SU-DHL-6 (cell line): Measurements from ENCODE around the gene PDE4D.
A peak's percentile ranks its signal among the peaks of the same experiment; 100 is the strongest.

Experiments
- H2AFZ ChIP-seq: fragments of 200-600 bp; sonication (generic); 2 replicates; pipeline ENCODE4 v1.6.1; 2014; ENCODE audit warnings: low read depth, mild to moderate bottlenecking, moderate library complexity, mixed read lengths, antibody characterized with exemption, low read length; ENCODE audit not compliant: severe bottlenecking
- H3F3A ChIP-seq: fragments of 200-600 bp; shearing (Covaris generic); 2 replicates; pipeline ENCODE4 v1.6.0; 2016; ENCODE audit warnings: antibody characterized with exemption, mild to moderate bottlenecking; ENCODE audit not compliant: insufficient read depth
- H3K27ac ChIP-seq: fragments of 200-600 bp; sonication (generic); 2 replicates; pipeline ENCODE4 v1.5.1; 2016; ENCODE audit warnings: low read depth, mild to moderate bottlenecking, low read length, moderate library complexity, mixed read lengths
- H3K27me3 ChIP-seq: fragments of 200-600 bp; sonication (generic), shearing (Covaris generic); 2 replicates; pipeline ENCODE4 v1.6.0; 2014; ENCODE audit warnings: mild to moderate bottlenecking, low read length
- H3K36me3 ChIP-seq: fragments of 200-600 bp; sonication (generic); 2 replicates; pipeline ENCODE4 v1.6.1; 2014; ENCODE audit warnings: mild to moderate bottlenecking, low read length, mixed read lengths
- H3K4me2 ChIP-seq: fragments of 300-600, 200-600 bp; shearing (Covaris generic), sonication (generic); 2 replicates; pipeline ENCODE4 v1.6.0; 2014; ENCODE audit warnings: low read length, low read depth, mild to moderate bottlenecking; ENCODE audit not compliant: poor library complexity, severe bottlenecking
- H3K4me3 ChIP-seq: fragments of 200-600 bp; sonication (generic); 2 replicates; pipeline ENCODE4 v1.5.1; 2014; ENCODE audit warnings: antibody characterized with exemption, low read length, mild to moderate bottlenecking, mixed read lengths; ENCODE audit not compliant: insufficient read depth, poor library complexity, severe bottlenecking
- H3K79me2 ChIP-seq: fragments of 200-600 bp; sonication (generic); 2 replicates; pipeline ENCODE4 v1.6.1; 2014; ENCODE audit warnings: mild to moderate bottlenecking, low read length, moderate library complexity; ENCODE audit not compliant: insufficient read depth
- H3K9ac ChIP-seq: fragments of 200-600 bp; sonication (generic); 2 replicates; pipeline ENCODE4 v1.7.0; 2014; ENCODE audit warnings: mild to moderate bottlenecking, low read length
- H3K9me2 ChIP-seq: fragments of 200-600 bp; sonication (generic); replicated peaks from 2 replicates; pipeline ENCODE4 v1.6.1; 2014; ENCODE audit warnings: low read length; ENCODE audit not compliant: insufficient read depth
- H3K9me3 ChIP-seq: fragments of 200-600 bp; sonication (generic); 2 replicates; pipeline ENCODE4 v1.6.1; 2014; ENCODE audit warnings: low read length, mixed read lengths; ENCODE audit not compliant: insufficient read depth
- H4K20me1 ChIP-seq: fragments of 200-600 bp; sonication (generic); 2 replicates; pipeline ENCODE4 v1.6.1; 2014; ENCODE audit warnings: low read depth, mild to moderate bottlenecking, antibody characterized with exemption, low read length, moderate library complexity, mixed read lengths
- CTCF ChIP-seq: fragments of 200-600 bp; sonication (generic); IDR thresholded peaks from one replicate; pipeline ENCODE4 v1.5.1; 2017; ENCODE audit warnings: antibody characterized with exemption, mild to moderate bottlenecking, low read length, moderate library complexity; ENCODE audit not compliant: insufficient read depth, poor library complexity, severe bottlenecking
- EZH2phosphoT487 ChIP-seq: fragments of 200-600 bp; sonication (generic), shearing (Covaris generic); conservative IDR thresholded peaks from 2 replicates; pipeline ENCODE4 v1.6.1; 2018; ENCODE audit warnings: mild to moderate bottlenecking, antibody characterized with exemption, low read length, moderate library complexity, mixed read lengths

The PDE4D gene

DNA sequence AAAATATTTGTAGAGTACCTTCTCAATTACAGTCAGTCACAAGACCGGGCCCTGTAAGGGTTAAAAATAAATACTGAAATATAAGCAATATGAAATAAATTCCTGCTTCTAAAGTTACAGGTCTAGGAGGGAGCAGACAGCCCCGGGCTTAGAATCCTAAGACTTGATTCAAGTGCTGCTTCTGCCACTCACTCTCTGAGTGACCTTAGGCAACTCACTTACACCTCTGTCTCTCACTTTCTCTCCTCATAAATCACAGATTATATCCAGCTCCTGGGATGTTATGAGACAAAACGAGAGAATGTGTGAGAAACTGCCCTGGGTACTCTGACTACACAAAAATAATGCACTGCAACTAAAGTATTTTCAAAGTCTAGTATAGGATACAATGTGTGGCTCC, 101.9 kb downstream of the PDE4D start:
- Histone ChIP-seq H3F3A (no peaks in the 10 kb centered on the region), H3K9me3 (no peaks in the 10 kb centered on the region), H2AFZ (no peak overlapping the region), H3K9me2 (no peaks in the 10 kb centered on the region), H4K20me1 (no peaks in the 10 kb centered on the region), H3K36me3 (no peaks in the 10 kb centered on the region), H3K4me3 (no peak overlapping the region), H3K9ac (no peak overlapping the region), H3K27me3 (no peaks in the 10 kb centered on the region), H3K79me2 (no peaks in the 10 kb centered on the region), H3K4me2 (no peak overlapping the region), H3K27ac (no peak overlapping the region)
- TF ChIP-seq CTCF (no peak), EZH2phosphoT487 (no peak)

DNA sequence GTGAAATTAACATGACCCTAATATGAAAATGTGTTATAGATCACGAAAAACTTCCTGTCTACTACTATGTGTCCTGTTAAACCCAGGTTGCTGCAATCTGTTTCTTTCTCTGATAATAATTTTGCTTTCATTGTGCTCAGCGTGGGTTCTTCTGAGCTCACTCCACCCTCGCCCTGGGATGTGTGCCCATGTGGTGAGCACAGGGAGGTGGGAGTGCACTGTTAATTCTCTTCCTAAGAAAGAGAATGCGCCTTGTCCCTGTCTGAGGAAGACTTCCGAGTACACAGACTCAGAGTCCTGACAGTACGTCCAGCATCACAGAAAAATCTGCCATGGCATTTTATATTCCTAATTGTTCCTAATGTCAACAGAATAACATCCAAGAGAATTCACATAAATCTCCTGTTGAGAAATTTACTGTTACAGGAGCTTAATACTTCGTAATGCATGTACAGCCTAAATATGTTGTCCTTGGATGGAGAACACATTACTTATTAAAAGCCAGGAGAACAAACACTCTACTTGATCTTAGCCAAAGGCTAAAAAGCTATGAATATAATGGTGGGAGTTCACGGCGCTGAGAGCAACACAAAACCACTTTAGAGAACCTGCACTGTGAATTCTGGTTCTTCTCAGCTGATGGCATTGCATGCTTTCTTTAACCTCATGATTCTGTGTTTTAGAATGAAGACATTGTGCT, 102.6 kb downstream of the PDE4D start:
- no peak overlapping the region for H3K27ac ChIP-seq

DNA sequence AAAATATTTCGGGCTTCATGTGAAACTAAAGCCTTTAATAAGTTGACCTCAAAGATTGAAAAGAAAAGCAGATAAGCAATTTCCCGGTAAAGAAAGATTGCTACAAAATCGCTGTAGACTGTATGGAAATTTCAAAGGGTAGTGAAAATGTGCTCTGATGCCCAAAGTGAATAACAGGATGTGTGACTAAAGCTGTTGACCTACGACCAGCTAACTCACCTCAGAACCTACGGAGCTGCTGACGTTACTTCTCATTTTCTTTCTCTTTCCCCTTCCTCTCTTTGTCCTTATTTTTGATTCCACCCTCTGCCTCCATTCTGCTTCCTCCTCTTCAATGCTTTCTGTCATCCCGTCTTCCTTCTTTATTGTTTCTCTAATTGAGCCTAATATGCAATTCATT, 103.2 kb downstream of the PDE4D start:
- Histone ChIP-seq H3K79me2 (no peaks in the 10 kb centered on the region), H3K27ac (no peak overlapping the region), H3K27me3 (no peaks in the 10 kb centered on the region), H3F3A (no peaks in the 10 kb centered on the region), H3K9ac (no peak overlapping the region), H4K20me1 (no peaks in the 10 kb centered on the region), H3K4me2 (peak overlapping the region; percentile 29), H3K4me3 (no peak overlapping the region), H3K9me3 (no peaks in the 10 kb centered on the region), H2AFZ (peak overlapping the region; percentile 59), H3K36me3 (no peaks in the 10 kb centered on the region), H3K9me2 (no peaks in the 10 kb centered on the region)
- TF ChIP-seq CTCF: no peak
- TF ChIP-seq EZH2phosphoT487: no peak

More for the DNA sequence above, 102.6 kb downstream of the PDE4D start:
- H4K20me1 ChIP-seq: no peaks in the 10 kb centered on the region
- H3K36me3 ChIP-seq: no peaks in the 10 kb centered on the region
- H3K9me2 ChIP-seq: no peaks in the 10 kb centered on the region
- no peak overlapping the region for H3K4me3 ChIP-seq
- peak overlapping the region; percentile 29 for H3K4me2 ChIP-seq
- H2AFZ ChIP-seq: peak overlapping the region; percentile 59
- TF ChIP-seq CTCF: no peak
- no peak for TF ChIP-seq EZH2phosphoT487
- no peaks in the 10 kb centered on the region for H3K27me3 ChIP-seq
- H3K79me2 ChIP-seq: no peaks in the 10 kb centered on the region
- H3F3A ChIP-seq: no peaks in the 10 kb centered on the region
- no peaks in the 10 kb centered on the region for H3K9me3 ChIP-seq
- no peak overlapping the region for H3K9ac ChIP-seq
